NCI-H2171 (cell line): ENCODE results near the gene CCDC187.

Experiments
- DNase-seq: peaks from one replicate; lab custom pipeline; 2025; lab: John Stamatoyannopoulos, UW

CCDC187 gene

GRCh38 chr9:136225748-136226679, 77.9 kb downstream of the CCDC187 start:
- peak; percentile 70 for DNase-seq

GRCh38 chr9:136225366-136225747, 78.5 kb downstream of the CCDC187 start:
- no peak for DNase-seq

- no peak for DNase-seq
These were observed 79.8 kb downstream of the CCDC187 start for GRCh38 chr9:136223871-136224640.

- DNase-seq, result no peak
These were observed 81.0 kb downstream of the CCDC187 start for GRCh38 chr9:136222906-136223285.

GRCh38 chr9:136222166-136222905, 81.6 kb downstream of the CCDC187 start:
- no peak for DNase-seq

GRCh38 chr9:136220017-136220729, 83.7 kb downstream of the CCDC187 start:
- no peak for DNase-seq

GRCh38 chr9:136219276-136219675, 84.6 kb downstream of the CCDC187 start:
- DNase-seq, result peak; percentile 63

- DNase-seq, result no peak
These were observed 85.2 kb downstream of the CCDC187 start for GRCh38 chr9:136218673-136219072.

- DNase-seq, result no peak
These were observed 85.6 kb downstream of the CCDC187 start for GRCh38 chr9:136218271-136218670.

- DNase-seq, result no peak
These were observed 87.2 kb downstream of the CCDC187 start for GRCh38 chr9:136216541-136217244.

GRCh38 chr9:136213733-136214132, 90.2 kb downstream of the CCDC187 start:
- DNase-seq, result no peak

GRCh38 chr9:136212345-136212950, 91.4 kb downstream of the CCDC187 start:
- no peak for DNase-seq

GRCh38 chr9:136211441-136212344, 92.2 kb downstream of the CCDC187 start:
- no peak for DNase-seq

- DNase-seq, result no peak
These were observed 92.9 kb downstream of the CCDC187 start for GRCh38 chr9:136211006-136211405.

- DNase-seq, result no peak
These were observed 93.6 kb downstream of the CCDC187 start for GRCh38 chr9:136210276-136210675.

- no peak for DNase-seq
These were observed 94.1 kb downstream of the CCDC187 start for GRCh38 chr9:136209786-136210185.

- DNase-seq, result no peak
These were observed 94.7 kb downstream of the CCDC187 start for GRCh38 chr9:136209232-136209631.

GRCh38 chr9:136208675-136209074, 95.2 kb downstream of the CCDC187 start:
- no peak for DNase-seq

- no peak for DNase-seq
These were observed 96.3 kb downstream of the CCDC187 start for GRCh38 chr9:136207616-136208015.
